GM12892 (cell line): ENCODE data around the gene GPR176.

Experiments
- DNase-seq: peaks from one replicate; pipeline ENCODE4 v3.0.0; 2011; ENCODE audit not compliant: insufficient read length
- FAIRE-seq: peaks from 2 replicates; lab custom pipeline; 2011; peaks lifted over from hg19 to GRCh38; lab: Jason Lieb, UNC
- POLR2A ChIP-seq: IDR thresholded peaks from 2 replicates; pipeline ENCODE4 v1.6.1; 2011; ENCODE audit warnings: low read depth, low read length, control low read depth
- POLR2AphosphoS5 ChIP-seq: IDR thresholded peaks from 2 replicates; pipeline ENCODE4 v1.6.1; 2011; ENCODE audit warnings: low read depth, low read length, control low read depth
- TAF1 ChIP-seq: IDR thresholded peaks from 2 replicates; pipeline ENCODE4 v1.6.1; 2011; ENCODE audit warnings: low read depth, mild to moderate bottlenecking, control low read depth, low read length, borderline replicate concordance

GPR176 gene

DNA sequence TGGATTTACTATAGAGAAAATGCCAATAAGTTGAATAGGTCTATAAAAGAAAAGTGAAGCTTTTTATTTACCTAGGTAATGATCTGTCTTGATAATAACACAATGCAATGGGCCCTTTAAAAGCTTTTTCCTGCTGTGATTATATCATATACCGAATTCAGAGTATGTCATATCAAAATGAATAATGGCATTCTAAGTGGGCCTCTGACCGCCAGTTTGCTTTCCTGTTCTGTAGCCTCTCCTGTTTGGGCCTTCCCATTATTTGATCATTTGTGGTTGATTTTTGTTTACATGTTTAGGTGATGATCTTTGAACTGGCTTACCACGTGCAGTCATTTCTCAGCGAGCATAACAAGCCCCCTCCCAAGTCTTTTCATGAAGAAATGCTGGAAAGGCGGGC is 28.8 kb upstream of the GPR176 start:
- FAIRE-seq, result no peak
- no peak for DNase-seq
- no peak for TF ChIP-seq POLR2AphosphoS5
- TF ChIP-seq TAF1, result no peak
- no peak for TF ChIP-seq POLR2A

DNA sequence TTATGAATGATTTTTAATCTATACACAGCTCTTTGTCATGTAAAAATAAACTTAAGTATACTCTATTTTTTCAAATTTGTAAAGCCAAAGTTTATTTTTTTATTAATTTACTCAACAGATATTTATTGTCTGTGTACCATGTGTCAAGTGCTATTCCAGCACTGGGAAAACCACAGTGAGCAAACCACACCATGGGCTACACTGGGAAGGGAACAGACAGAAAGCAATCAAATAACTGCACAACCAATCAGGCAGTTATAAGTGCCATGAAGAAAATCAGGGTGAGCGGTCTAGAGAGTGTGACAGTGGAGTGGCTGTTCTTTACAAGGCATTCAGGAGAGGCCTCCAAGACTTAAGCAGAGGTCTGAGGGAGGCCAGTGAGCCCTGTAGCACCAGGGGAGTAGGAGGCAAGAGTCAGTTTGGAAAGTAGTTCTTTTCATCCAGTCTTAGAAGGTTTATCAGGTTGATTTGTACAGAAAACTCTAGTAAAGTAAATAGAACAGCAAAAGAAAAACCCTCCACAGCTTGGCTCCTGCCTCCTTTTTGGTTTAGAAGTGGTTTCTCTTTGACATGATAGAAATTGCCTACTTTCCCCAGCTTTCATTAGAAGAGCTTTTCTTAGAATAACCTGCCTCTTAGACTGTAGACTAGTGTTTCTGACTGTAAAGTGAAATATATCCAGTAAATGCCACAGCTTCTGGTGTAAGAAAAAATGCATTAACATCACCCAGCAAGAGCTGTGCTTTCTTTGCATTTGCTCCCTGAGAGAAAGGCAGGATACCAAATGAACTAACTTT is 27.5 kb upstream of the GPR176 start:
- TF ChIP-seq POLR2AphosphoS5 (no peak), TAF1 (no peak), POLR2A (no peak)
- FAIRE-seq (peak; percentile 44), DNase-seq (no peak)

DNA sequence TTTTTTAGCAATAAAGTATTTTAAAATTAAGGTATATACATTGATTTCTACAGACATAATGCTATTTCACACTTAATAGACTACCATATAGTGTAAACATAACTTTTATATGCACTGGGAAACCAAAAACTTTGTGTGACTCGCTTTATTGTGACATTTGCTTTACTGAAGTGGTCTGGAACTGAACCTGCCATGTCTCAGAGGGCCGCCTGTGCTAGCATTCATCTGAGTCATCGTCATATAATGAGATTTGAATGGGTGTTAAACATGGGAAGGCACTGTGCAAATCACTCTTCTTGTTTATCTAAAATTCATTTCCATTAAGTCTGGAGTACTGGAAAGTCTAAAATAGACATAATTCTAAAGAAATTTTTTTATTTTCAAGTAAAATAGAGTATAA is 26.8 kb upstream of the GPR176 start:
- DNase-seq (no peak), FAIRE-seq (no peak)
- TF ChIP-seq TAF1, result no peak
- no peak for TF ChIP-seq POLR2A
- TF ChIP-seq POLR2AphosphoS5, result no peak

DNA sequence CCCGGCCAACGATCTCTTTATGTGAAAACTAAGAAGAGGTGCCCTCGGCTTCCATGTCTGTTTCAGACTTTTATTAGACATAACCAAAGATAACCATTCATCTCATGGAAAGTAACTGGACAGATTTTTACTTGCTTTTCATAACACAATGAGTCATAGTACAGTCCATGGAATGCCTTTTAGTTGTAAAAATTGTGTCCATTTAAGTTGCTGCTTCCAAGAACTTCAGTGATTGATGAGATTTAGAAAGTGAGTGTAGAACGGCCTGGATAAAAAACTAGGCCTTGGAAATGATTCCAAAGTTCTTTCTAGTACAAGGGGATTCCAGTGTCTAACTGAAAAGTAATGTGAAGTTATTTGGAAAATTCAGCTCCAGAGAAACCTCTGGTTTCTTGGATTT is 24.7 kb upstream of the GPR176 start:
- FAIRE-seq, result no peak
- no peak for DNase-seq
- no peak for TF ChIP-seq TAF1
- TF ChIP-seq POLR2AphosphoS5, result no peak
- no peak for TF ChIP-seq POLR2A

DNA sequence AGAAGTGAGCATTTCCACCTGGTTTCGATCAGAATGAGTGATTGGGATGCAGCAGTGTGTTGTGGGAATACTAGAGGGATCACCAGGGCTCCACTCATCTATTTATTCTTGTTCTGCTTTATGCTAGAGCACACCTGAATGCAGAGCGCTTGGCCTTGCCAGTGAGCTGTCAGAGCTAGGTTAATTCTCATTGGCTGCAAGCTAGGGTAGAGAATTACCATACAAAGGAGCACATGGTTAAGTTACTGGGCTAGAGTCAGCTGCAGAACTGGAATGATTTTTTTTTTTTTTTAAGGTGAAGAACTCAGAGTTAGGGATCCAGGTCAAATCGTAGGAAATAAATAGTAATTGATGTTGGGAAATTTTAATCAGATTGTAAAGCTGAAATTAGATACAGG is 22.7 kb upstream of the GPR176 start:
- DNase-seq (no peak), FAIRE-seq (no peak)
- TF ChIP-seq POLR2A, result no peak
- TF ChIP-seq TAF1, result no peak
- no peak for TF ChIP-seq POLR2AphosphoS5

DNA sequence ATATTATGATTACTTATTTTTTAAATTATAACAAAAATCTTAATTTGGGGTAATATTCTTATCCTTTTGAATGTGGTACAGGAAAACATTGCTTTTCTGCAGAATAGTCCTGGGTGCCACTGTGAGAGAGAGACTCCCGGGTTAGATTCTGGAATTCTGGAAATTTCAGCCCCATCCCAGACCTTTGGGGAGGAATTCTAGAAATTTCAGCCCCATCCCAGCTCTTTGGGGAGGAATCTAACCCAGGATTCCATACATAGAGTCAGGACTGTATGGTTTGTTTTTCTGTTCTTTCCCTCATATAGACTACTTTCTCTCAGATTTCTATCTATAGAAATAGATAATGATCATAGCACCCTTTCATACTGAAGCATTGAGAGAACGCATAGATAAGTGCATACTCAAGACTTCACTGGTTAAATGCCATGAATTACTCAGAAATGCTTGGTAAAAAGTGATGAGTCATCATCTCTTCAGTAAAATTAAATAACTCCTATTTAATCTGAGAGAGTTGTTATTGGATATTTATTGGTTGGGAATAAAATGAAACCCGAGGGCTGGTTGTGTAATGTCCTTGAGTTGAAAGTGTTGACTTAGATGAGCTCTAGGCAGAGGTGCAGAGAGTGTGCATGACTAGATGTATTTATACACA is 22.2 kb upstream of the GPR176 start:
- DNase-seq, result no peak
- TF ChIP-seq TAF1 (no peak), POLR2A (no peak), POLR2AphosphoS5 (no peak)
- no peak for FAIRE-seq

DNA sequence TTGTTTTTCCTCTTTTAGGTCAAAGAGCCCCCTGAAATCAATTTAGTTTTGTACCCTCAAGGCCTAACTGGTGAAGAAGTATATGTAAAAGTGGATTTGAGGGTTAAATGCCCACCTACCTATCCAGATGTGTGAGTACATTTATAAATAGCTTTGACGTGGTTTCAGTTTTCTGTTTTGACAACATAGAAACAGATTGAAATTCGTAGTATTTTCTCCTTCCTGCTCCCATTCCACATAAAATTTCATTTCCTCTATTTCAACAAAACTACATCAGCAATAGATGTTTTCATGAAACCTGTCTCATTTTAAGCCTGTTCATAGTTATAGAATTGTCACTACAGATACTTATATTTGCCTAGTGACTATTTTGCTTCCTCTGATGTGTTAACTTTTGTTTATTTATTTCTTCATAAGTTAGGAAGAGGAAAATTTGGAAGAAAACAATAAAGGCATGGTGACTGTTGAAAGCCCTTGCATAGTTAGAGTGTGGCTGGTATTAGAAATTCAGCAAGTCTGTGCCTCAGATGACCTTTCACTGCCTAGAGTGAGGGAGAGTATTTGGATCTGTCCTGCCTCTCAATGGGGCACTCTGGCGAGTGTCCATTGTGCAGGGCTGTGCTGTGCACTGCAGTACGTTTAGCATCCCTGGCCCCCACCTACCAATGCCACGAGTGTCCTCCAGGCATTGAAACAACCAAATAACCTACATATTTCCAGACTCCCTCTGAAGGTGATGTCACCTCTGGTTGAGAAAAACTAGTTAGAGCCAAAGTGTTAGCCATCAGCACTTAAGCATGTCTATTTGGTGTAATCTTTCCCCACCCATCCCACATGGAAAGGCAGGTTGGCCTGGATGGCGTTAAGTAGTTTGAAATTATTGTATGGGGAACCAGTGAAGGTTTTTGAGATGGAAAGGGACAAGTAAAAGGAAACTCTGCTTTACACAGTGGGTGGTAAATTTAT is 19.7 kb upstream of the GPR176 start:
- DNase-seq (no peak), FAIRE-seq (no peak)
- TF ChIP-seq POLR2AphosphoS5, result no peak
- TF ChIP-seq POLR2A, result no peak
- TF ChIP-seq TAF1, result no peak

DNA sequence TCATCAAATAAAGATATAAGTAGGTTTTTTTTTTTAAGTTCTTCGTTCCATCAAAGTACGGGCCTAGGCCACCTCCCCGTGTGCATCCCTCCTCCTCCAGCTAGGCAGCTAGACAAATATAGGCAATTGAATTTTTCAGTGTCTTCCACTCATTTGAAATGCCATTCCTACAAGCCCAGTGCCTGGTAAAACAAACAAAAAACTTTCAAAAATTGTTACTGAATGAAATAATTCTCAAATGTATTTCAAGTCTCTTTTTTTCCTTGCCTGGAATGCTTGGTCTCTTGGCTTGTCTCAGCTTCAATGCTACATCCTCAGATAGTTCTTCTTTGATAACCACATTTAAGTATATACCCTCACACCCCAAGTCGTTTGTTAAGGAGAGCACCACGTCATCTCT is 17.6 kb upstream of the GPR176 start:
- FAIRE-seq (no peak), DNase-seq (no peak)
- TF ChIP-seq TAF1 (no peak), POLR2AphosphoS5 (no peak), POLR2A (no peak)

DNA sequence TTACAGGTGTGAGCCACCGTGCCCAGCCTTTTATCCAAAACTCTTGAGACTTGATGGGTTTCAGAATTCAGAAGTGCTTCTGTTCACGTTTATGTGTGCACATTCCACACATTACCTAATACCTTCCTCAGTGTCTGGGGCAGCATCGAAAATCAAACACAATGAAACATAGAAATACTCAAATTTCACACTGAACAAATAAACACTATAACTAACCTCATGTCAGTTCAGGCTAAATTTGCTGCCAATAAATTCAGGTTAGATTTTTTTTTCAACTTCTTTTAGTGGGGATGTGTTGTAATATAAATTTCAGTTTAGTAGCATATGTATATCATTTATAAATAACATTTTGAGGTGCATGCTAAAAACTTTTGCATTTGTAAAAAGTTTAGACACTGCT is 16.6 kb upstream of the GPR176 start:
- no peak for DNase-seq
- TF ChIP-seq POLR2AphosphoS5, result no peak
- no peak for TF ChIP-seq TAF1
- TF ChIP-seq POLR2A, result no peak
- no peak for FAIRE-seq

DNA sequence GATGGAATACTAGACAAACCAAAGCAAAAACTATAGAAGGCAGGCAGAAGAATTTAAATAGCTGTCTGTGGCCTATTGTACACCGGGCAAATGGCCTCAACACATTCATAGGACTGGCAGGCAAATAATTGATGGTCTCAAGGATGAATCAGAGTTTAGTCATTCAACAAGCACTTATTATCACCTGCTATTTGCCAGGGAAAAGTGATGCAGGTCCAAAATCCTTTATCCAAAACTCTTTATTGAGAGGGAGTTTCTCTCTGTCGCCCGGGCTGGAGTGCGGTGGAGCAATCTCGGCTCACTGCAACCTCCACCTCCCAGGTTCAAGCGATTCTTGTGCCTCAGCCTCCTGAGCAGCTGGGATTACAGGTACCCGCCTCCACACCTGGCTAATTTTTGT is 16.1 kb upstream of the GPR176 start:
- DNase-seq (no peak), FAIRE-seq (no peak)
- TF ChIP-seq TAF1 (no peak), POLR2A (no peak), POLR2AphosphoS5 (no peak)

DNA sequence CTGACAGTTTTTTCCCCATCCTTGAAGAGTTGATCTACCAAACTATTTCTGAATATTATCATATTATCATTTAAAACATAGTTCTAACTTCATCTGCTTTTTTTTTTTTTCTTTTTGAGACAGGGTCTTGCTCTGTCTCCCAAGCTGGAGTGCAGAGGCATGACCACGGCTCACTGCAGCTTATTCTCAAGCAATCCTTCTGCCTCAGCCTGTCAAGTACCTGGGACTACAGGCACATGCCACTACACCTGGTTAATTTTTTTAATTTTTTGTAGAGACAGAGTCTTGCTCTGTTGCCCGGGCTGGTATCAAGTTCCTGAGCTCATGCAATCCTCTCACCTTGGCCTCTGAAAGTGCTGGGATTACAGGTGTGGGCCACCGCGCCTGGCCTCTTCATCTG is 15.2 kb upstream of the GPR176 start:
- DNase-seq, result no peak
- FAIRE-seq, result no peak
- TF ChIP-seq POLR2A, result no peak
- no peak for TF ChIP-seq TAF1
- TF ChIP-seq POLR2AphosphoS5, result no peak
